NCI-H345 treated with DMSO at 0.1 percent for 48 hours (cell line): Measurements from ENCODE around the gene RSBN1.
"Not testable (repeated sequence)": the region's sequence is repeated elsewhere in the genome, so short reads cannot be mapped to it uniquely, and the experiment has no call there.

Source experiments
- DNase-seq: peaks from one replicate; lab custom pipeline; 2025; ENCODE audit not compliant: unreplicated experiment; lab: John Stamatoyannopoulos, UW

The RSBN1 gene

GRCh38 chr1:113745425-113745824, 66.9 kb downstream of the RSBN1 start:
- DNase-seq = no peak

- no peak for DNase-seq
These were observed 68.2 kb downstream of the RSBN1 start for GRCh38 chr1:113744114-113744513.

- no peak for DNase-seq
These were observed 69.8 kb downstream of the RSBN1 start for GRCh38 chr1:113742515-113742914.

- DNase-seq = no peak
These were observed 77.8 kb downstream of the RSBN1 start for GRCh38 chr1:113734357-113735055.

- DNase-seq = no peak
These were observed 79.5 kb downstream of the RSBN1 start for GRCh38 chr1:113732802-113733201.

- DNase-seq = no peak
These were observed 91.3 kb downstream of the RSBN1 start for GRCh38 chr1:113721010-113721409.

- DNase-seq = not testable (repeated sequence)
These were observed 93.7 kb downstream of the RSBN1 start for GRCh38 chr1:113718621-113719020.

GRCh38 chr1:113717506-113717905, 94.8 kb downstream of the RSBN1 start:
- DNase-seq = not testable (repeated sequence)

GRCh38 chr1:113714606-113715269, 97.5 kb downstream of the RSBN1 start:
- no peak for DNase-seq
